ENCODE data around the gene EFNB1.

GRCh38 chrX:68846536-68846935 lies 17.7 kb downstream of the EFNB1 start:
- no peak for TF ChIP-seq POLR2A (IDR thresholded peaks at IDR 0.05)
- TF ChIP-seq CTCF (IDR thresholded peaks at IDR 0.05 in 8 of 11, conservative IDR thresholded peaks at IDR 0.05 in 3 of 11), result no peak
- no peak for TF ChIP-seq POLR2AphosphoS5 (IDR thresholded peaks at IDR 0.05)

Measured in spleen (tissue), 7 donors.